Nephron progenitor cell (in vitro differentiated cells): ENCODE results near the gene BLTP1.

ENCODE experiments used
- DNase-seq: peaks from one replicate; pipeline ENCODE4 v3.0.0; 2021
- H3K27ac Mint-ChIP-seq: 2 replicates; pipeline ENCODE4 v1.8.0; 2021; ENCODE audit warnings: mild to moderate bottlenecking, moderate library complexity, mixed read lengths
- H3K27me3 Mint-ChIP-seq: 2 replicates; pipeline ENCODE4 v1.8.0; 2021; ENCODE audit warnings: mild to moderate bottlenecking, low read depth, mixed read lengths; ENCODE audit not compliant: poor library complexity
- H3K36me3 Mint-ChIP-seq: 2 replicates; pipeline ENCODE4 v1.8.0; 2021; ENCODE audit warnings: low read depth, mixed read lengths
- H3K4me1 Mint-ChIP-seq: 2 replicates; pipeline ENCODE4 v1.8.0; 2021; ENCODE audit warnings: mixed read lengths
- H3K4me3 Mint-ChIP-seq: 2 replicates; pipeline ENCODE4 v1.8.0; 2021; ENCODE audit warnings: mild to moderate bottlenecking, moderate library complexity, mixed read lengths
- H3K9me3 Mint-ChIP-seq: 2 replicates; pipeline ENCODE4 v1.8.0; 2021; ENCODE audit warnings: mild to moderate bottlenecking, moderate library complexity, mixed read lengths
- TF ChIP-seq, protein P1 (sequence below): fragments of 200-600 bp; sonication (generic); IDR thresholded peaks from 2 replicates; pipeline ENCODE4 v1.5.0; 2021; ENCODE audit warnings: antibody characterized with exemption

BLTP1 gene

DNA sequence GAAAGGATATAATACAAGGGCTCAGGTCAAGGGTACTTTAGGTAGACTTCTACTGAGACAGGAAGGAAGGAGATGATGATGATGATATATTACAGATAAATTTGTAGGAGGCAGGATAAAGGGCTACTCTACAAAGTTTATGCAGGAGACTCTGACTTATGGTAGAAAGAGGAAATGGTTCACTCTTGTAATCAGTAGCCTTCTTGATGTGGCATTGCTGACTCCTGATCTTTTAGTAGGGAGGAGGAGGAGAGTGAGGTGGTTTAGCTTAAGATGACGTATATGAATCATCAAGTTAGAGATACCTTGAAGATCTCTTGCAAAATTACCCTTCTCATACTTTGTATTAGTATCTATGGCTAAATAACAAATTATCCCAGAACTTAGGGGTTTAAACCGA lies 4.7 kb downstream of the BLTP1 start:
- TF ChIP-seq, protein P1, sequence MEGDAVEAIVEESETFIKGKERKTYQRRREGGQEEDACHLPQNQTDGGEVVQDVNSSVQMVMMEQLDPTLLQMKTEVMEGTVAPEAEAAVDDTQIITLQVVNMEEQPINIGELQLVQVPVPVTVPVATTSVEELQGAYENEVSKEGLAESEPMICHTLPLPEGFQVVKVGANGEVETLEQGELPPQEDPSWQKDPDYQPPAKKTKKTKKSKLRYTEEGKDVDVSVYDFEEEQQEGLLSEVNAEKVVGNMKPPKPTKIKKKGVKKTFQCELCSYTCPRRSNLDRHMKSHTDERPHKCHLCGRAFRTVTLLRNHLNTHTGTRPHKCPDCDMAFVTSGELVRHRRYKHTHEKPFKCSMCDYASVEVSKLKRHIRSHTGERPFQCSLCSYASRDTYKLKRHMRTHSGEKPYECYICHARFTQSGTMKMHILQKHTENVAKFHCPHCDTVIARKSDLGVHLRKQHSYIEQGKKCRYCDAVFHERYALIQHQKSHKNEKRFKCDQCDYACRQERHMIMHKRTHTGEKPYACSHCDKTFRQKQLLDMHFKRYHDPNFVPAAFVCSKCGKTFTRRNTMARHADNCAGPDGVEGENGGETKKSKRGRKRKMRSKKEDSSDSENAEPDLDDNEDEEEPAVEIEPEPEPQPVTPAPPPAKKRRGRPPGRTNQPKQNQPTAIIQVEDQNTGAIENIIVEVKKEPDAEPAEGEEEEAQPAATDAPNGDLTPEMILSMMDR = no peak
- Mint-ChIP-seq H3K4me1 (peaks cover 22% of the 10 kb centered on the region), H3K36me3 (peaks cover 58% of the 10 kb centered on the region), H3K4me3 (no peak overlapping the region), H3K27ac (no peak overlapping the region), H3K27me3 (no peaks in the 10 kb centered on the region), H3K9me3 (peaks cover 25% of the 10 kb centered on the region)
- no peak for DNase-seq

DNA sequence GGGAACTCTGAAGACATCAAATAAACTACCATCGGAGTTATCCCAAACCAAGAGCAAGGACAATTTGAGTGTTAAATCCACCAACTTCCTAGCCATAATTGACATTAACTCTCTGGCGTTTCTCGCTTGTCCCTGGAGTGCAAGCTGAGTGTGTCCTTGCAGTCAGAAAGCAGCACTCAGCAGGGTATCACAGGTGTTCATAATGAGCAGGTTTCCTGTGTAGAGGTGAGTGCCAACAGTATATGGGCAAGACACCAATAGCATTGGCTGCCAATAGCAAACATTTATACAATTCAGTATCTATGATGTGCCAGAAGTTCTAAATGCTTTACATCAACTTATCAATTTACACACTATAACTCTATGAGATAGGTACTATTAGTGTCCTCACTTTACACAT lies 11.2 kb downstream of the BLTP1 start:
- Mint-ChIP-seq H3K36me3 (peaks cover 31% of the 10 kb centered on the region), H3K4me3 (no peak overlapping the region), H3K9me3 (peaks cover 12% of the 10 kb centered on the region), H3K27me3 (no peaks in the 10 kb centered on the region), H3K4me1 (no peaks in the 10 kb centered on the region), H3K27ac (no peak overlapping the region)
- DNase-seq = no peak
- TF ChIP-seq, protein P1 = no peak

DNA sequence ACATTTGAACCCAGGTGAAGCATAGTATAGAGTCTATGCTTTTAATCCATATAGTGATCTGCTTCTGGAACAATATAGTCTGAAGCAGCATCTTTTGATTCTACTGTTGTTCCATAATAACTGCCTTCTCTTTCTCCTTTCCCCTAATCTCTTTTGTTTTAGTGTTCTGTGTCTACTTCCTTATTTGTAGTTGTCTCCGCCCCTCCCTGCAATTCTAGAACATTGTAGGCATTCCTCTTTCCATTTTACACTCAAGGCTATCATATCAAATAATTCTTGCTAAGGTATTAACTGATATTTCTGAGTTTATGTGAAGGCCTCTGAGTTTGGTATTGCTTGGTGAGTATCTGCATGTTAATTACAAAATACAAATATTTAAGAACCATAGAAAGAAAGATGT lies 11.6 kb downstream of the BLTP1 start:
- Mint-ChIP-seq H3K4me3 (no peak overlapping the region), H3K9me3 (peaks cover 12% of the 10 kb centered on the region), H3K36me3 (peaks cover 31% of the 10 kb centered on the region), H3K27ac (no peak overlapping the region), H3K4me1 (no peaks in the 10 kb centered on the region), H3K27me3 (no peaks in the 10 kb centered on the region)
- TF ChIP-seq, protein P1 = no peak
- DNase-seq = no peak

DNA sequence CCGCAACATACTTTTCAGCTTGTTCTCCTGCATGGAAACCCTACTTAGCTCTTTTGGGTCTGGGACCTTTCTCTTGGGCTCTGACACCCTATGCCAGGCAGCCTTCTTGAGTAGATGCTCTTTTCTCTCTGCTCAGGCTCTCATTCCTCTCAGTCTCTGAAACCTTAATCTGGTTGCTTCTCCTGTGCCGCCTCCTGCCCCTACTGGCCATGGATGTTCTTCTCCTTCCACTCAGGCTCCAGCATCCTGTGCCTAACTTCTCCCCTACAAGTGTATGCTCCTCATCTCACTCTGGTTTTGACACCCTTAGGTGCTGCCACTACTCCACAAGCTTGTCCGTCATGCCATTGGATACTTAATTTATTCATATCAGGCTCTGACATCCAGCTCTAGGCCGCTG lies 15.2 kb downstream of the BLTP1 start:
- DNase-seq = no peak
- Mint-ChIP-seq H3K36me3 (peaks cover 23% of the 10 kb centered on the region), H3K9me3 (peaks cover 12% of the 10 kb centered on the region), H3K4me1 (no peaks in the 10 kb centered on the region), H3K4me3 (no peak overlapping the region), H3K27me3 (no peaks in the 10 kb centered on the region), H3K27ac (no peak overlapping the region)
- TF ChIP-seq, protein P1 = no peak

DNA sequence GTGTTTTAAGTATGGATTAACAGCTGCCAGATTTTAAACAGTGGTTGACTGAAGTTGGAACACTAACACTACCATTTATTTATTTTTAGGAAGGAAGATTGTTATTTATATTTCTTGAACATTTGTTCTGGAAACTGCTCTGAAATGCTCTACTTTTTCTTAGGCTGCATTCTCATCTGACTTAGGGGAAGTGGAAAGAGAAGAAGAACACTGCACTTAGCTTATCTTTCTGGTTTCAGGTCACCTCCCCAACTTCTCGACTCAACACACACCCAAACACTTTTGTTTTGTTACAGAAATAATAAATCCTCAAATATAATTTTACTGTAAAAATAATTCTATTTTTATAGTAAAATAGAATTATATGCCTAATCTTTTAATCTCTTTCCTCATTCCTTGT lies 18.6 kb downstream of the BLTP1 start:
- no peak overlapping the region for H3K27ac Mint-ChIP-seq
- peaks cover 22% of the 10 kb centered on the region for H3K36me3 Mint-ChIP-seq
- H3K4me3 Mint-ChIP-seq = no peak overlapping the region
- H3K9me3 Mint-ChIP-seq = peaks cover 12% of the 10 kb centered on the region
- no peaks in the 10 kb centered on the region for H3K4me1 Mint-ChIP-seq
- H3K27me3 Mint-ChIP-seq = no peaks in the 10 kb centered on the region
- no peak for DNase-seq
- TF ChIP-seq, protein P1 = no peak

DNA sequence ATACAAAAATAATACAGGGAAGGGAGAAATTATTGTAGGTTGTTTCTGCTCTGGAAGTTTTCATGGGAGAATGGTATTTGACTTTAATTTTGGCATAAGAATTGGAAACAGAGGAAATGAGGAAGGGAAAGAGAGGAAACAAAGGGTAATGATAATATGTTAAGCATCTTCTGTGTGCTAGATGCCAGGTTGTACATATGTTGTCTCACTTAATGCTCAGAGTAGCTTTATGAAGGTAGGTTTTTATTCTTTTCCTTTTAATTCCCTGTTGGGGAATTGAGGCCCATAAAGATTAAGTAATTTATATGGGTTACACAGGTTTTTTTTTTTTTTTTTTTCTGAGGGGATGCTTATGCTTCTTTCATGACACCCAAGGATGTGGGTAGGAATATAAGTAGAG lies 19.2 kb downstream of the BLTP1 start:
- peaks cover 10% of the 10 kb centered on the region for H3K9me3 Mint-ChIP-seq
- TF ChIP-seq, protein P1 = no peak

More for the DNA sequence above, 19.2 kb downstream of the BLTP1 start:
- no peak overlapping the region for H3K4me3 Mint-ChIP-seq
- H3K36me3 Mint-ChIP-seq = peaks cover 22% of the 10 kb centered on the region
- H3K27ac Mint-ChIP-seq = no peak overlapping the region
- H3K4me1 Mint-ChIP-seq = no peaks in the 10 kb centered on the region
- H3K27me3 Mint-ChIP-seq = no peaks in the 10 kb centered on the region
- no peak for DNase-seq
